ENCODE results near the gene GAS2.

The GAS2 gene

DNA sequence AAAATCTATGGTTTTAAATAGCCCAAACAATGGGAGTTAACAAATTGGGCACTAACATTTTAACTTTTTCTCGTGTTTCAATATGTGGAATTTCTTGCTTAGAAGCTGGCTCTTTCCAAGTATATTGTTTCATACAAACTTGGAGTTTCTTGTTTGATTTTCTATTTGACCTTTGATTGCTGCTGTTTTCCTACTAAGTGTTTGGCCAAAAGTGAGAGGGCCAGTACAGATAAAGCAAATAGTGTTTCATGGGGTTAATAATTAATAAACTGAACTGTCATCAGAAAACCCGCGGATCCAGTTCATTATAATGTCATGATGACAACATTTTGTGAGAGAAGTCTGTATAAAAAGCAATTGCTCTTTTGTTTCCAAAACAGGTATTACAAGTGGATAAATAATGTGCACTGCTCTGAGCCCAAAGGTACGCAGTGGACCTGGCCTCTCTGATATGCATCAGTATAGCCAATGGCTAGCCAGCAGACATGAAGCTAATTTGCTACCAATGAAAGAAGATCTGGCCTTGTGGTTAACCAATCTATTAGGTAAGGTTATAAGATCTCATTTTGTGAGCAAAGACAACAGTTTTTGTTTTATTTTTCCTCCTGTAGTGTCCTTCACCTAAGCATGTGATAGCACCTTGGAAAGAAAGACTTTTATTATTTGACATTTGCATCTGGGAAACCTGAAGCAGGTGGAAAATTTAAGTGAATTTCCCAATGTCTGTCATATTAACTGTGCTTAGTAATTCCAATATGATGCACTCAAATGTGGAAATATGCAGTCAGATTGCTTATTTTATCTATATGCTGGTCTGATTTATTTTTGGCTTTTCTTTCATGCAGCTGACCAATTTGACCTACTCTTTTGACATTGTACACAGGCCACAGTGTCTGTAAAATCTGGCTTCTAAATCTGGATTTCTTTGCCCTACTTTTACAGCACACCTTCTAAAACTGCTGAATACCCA, 8.3 kb downstream of the GAS2 start:
- DNase-seq (ENCODE audit: low spot score) = no peak

DNA sequence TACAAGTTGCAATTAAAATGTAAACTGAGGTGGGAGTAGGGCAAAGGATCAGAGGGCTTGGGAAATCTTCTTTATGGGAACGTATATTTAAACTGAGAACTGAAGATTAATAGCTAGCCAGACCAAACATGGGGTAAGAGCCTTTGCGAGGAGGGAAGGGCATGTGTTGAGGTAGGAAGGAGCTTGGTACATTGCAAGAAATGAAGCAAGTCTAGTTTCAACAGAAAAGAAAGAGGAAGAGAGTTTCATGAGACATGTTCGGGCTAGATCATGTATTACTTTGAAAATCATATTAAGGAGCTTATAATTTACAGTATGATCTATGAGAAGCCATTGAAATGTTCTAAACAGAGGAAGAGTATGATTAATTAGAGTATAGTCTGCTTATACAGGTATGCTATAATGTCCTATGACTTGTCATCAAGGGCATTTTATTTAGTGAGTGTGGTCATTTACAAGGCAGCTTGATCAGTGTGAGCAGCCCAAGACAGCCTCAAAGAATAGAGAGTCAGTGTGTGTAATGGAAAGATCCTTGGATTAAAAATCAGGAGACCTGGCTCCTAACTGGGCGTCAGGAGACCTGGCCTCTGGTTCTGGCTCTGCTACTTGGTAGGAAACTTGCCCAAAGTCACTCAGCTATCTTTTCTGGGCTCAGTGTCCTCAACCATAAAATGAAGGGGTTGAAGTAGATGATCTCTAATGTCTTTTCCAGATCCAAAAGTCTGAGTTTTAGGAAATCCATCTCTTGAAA, 10.9 kb downstream of the GAS2 start:
- DNase-seq (ENCODE audit: low spot score) = no peak

DNA sequence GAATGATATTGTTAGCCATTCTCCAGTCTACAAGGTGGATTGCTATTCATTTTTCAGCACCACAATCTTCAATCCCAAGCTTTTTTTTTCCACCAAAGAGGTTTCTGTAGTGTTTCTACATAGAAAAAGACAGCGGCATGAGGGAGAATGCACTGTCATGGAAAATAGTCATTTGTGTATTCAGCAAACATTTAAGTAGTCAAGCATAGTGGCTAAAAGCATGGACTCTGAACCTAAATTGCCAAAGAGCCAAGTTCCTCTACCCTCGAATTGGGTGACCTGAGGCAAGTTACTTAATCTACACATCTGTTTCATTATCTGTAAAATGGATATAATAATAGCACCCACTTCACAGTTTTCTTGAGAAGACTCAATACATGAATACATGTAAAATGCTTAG, 14.2 kb downstream of the GAS2 start:
- DNase-seq (ENCODE audit: low spot score) = no peak

DNA sequence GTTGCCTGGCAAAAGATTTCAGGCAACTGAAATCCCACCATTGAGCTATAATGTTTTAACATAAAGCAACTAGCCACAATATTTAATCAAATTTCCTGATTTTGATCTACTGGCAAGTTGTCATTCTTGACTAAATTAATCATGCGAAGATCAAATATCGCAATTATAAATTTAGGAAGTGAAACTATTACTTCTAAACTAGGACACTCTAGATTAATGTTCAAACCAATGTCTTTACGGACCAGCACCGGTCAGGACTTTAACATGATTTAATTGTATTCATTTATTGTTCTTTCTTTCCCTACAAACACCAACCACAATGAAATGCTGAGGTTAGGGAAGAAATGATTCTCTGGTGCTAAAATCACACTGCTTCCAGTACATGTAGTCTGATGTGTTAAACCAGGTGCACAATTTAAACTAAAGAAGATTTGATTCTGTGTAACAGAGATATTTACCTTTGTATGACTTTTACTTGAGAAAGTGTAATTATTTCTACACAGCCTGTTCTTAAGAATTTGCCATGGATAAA, 14.9 kb downstream of the GAS2 start:
- no peak for DNase-seq (ENCODE audit: low spot score)

DNA sequence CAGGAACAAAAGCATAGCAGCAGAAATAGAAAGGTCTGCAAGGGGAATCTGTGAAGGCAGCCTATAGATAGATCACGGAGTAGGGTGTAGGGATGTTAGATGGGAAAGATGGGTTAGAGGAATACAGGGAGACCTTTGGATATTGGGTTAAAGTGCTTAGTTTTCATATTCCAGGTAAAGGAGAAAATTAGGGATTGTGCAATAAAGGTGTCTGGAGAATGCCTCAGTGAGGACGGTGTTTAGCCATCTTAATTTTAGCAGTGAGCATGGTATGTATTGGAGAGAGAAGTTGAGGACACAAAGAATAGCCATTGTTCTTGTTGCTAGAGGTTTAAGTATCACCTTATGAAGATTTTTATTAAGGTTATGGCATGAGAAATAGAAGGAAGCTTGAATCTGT, 17.7 kb downstream of the GAS2 start:
- DNase-seq (ENCODE audit: low spot score) = no peak

DNA sequence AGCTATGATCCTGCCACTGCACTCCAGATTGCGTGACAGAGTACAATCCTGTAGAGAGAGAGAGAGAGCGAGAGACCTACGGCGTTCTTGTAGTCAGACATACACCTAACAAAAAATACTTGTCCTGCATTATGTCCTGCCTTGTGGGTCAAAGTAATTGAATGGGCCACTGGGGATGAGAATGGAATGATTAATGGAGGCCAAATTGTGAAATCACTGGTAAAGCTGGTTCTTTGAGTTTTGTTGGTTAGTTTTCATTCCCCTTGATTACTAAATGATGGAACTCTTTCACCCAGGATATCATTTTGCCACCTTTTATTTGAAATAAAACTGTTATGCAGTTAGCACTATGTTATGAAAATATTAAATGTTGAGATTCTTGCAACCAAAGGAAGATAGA, 18.7 kb downstream of the GAS2 start:
- no peak for DNase-seq (ENCODE audit: low spot score)

DNA sequence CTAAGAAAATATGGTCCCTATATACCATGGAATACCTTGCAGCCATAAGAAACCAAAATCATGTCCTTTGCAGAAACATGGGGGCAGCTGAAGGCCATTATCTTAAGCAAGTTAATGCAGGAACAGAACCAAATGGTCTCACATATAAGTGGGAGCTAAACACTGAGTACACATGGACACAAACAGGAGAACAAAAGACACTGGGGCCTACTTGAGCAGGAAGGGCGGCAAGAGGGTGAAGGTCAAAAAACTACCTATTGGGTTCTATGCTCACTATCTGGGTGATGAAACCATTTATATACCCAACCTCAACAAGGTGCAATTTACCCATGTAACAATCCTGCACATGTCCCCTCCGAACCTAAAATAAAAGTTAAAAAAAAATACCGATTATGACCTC, 22.5 kb downstream of the GAS2 start:
- no peak for DNase-seq (ENCODE audit: low spot score)

DNA sequence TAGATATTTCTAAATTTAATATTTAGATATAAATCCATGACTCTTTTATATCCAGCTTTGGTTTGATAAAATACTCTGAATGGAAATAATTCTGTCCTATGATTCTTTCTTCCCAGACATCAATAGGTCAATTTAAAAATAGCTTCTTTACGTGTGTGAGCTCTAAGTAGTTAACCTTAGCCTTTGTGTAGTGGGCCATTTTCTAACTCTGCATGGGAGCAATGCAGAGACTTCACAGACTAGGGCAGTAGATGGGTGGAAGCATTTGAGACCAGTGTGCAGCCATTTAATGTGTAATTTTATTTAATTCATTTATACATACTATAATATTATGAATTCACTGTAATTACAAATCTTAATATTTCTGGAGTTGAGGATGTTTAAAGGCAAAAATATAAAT, 23.8 kb downstream of the GAS2 start:
- DNase-seq (ENCODE audit: low spot score) = no peak

DNA sequence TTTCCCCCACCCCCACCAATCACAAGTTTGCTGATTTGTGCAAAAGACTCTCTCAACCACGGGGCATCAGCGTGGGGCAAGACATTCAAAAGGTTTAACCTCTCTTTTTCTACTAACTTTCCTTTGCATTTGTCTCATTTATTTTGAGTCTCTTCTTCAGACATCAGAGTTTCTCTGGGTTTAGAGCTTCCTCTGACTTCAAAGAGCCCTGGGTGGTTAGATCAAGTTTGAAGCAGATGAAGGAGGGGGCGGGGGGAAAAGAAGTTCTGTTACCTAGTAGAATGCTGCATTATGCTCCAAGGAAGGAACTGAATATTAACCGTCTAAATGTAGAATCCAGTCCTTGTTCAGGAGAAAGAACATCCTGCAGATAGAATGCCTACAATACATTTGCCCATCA, 24.5 kb downstream of the GAS2 start:
- no peak for DNase-seq (ENCODE audit: low spot score)

DNA sequence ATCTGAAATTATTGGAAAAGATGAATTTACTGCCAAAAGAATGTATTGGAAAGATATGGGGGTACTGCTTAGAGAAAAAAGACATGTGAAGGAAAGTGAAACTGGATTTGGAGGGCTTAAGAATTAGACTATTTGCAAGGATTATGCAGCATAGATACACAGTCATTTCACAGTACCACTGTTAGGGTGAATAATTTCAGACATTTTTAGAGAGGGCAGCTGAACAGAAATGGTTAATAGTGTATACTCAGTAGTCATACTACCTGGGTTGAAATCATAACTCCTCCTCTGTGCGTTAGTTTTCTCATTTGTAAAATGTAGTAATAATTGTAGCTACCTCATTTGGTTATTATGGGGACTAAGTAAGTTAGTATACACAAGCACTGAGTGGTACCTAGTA, 33.0 kb downstream of the GAS2 start:
- DNase-seq (ENCODE audit: low spot score) = no peak

DNA sequence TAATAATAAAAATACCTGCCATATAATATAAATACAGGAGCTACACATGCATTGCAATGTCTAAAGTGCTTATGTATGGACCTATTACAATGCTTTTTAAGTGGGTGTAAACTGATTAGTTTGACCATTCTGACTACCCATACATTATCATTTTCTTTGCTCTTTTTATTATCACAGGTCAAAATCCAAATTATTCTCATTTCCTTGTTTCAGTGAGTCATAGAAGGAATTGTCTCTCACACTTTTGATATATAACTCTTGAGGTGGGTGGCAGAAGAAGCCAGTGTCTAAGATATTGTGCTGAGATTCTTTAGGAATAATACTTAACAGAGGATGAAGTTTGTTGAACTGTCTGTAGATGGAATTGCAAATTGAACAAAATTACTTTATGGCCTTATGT, 35.6 kb downstream of the GAS2 start:
- no peak for DNase-seq (ENCODE audit: low spot score)

DNA sequence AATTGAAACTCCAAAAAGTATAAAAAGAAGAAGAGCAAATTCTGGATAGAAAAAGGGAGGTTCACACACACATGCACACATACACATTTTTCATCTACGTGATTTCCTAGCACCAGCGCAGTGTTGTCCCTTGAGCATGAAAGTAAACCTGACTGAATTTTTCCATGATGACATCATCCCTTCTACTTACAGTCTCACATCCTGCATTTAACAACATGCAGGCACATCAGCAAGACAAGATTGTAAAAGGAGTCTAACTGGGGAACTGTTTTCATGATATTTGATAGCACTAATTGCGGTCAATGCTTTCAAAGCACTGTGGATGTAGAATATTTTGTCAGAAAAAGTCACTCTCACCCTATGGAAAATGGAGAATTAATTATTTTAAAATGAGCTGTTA, 36.6 kb downstream of the GAS2 start:
- DNase-seq (ENCODE audit: low spot score) = no peak

DNA sequence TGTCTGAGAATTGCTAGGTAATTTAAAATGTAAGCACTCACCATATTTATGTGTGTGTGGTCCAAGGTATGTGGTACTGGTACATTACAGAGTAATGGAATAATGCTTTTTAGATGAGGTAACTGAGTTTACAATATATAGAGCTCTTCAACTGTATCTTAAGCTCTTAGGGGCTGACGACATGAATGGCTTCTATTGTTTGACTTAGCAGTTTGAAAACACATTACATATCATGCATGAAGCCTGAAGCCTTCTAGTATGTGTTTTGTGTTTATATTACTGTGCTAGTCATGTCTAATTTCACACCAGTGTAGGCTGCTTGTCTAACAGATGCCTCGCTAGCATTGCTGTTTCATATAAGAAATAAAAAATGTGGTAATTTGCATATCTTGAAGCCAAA, 37.2 kb downstream of the GAS2 start:
- no peak for DNase-seq (ENCODE audit: low spot score)

DNA sequence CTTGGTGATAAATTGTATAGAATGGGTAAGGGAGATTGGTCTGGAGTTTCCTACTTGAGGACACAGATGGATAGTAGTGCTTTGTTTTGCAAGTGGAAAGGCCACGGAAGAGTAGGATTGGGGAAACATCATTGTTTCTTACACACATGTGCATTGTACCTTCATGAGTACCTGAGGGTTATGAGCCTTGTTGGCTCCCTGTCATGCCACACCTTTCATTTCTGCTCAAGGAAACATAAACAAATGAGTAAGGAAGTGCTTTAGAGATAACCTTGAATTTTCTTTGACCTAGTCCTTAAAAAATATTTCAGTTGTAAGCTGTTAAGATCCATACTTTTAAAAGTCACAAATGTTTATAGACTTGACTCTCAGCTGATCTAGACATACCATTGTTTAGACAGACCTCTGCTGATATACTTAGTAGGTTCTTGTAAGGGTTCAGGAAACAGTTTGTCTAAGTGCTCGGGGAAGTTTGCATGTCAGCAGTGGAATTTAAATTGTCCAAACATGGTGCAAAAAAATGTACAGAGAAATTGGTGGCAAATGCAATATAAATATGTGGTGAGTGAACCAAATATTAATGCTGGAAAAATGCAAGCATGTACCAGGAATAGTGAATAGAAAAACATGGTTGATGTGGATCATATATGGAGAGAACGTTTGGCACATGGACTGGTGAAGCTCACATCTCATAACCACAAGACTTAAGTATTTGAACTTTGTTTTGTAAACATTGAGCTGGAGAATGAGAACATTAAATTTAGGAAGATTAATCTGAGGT, 40.9 kb downstream of the GAS2 start:
- DNase-seq (ENCODE audit: low spot score) = no peak

DNA sequence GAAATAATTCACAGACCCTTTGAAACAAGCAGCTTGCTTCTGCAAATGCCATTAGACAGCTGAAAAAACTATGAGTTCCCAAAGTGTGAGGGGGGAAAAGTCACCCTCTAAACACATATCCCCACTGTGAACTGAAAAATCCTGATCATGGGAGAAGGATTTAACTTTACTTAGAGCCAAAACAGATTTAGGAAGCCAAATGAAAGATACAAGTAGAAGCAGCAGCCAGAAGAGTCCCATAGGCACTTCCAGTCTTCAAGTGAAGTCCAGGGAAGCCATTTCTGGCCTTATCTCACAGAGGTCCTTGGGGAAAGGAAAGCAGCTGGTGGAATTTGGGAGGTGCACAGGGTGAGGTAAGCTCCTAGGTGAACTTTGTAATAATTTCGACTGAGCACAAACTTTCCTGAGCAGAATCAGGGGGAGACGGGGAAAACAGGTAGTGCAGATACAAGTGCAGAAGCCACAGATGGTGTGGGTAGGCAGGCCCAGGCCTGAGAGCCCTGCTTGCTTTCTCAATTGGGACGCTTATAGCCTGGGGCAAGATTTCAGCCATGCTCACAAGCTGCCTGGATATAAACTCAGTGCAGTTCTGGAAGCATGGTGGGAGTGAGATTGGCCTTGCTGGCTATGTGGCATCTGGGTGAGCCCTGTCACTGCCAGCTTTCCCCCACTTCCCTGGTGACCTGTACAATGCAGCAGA, 44.8 kb downstream of the GAS2 start:
- DNase-seq (ENCODE audit: low spot score) = no peak

DNA sequence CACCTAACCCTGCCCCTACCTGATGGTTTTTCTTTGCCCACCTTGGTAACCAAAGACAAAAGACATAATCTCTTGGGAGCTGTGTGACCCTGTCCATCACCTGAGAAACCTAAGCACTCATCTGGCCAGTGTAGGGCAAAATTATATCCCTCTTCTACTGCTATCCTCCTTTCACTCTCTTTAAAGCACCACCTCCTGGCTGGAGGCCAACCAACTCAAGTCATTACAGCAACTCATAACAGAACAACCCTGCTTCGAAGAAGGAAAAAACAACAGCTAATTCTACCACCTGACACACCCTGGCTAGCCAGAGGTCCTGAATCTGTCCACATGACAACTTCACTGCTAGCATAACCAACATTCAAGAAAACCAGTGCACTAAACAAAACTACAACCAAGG, 45.5 kb downstream of the GAS2 start:
- DNase-seq (ENCODE audit: low spot score) = no peak

DNA sequence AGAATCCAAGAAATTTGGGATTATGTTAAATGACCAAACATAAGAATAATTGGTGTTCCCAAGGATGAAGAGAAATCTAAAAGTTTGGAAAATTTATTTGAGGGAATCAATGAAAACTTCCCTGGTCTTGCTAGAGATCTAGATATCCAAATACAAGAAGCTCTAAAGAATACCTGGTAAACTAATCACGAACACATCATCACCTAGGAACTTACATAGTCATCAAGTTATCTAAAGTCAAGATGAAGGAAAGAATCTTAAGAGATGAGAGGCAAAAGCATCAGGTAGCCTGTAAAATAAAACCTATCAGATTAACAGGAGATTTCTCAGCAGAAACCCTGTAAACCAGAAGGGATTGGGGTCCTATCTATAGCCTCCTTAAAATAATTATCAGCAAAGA, 46.9 kb downstream of the GAS2 start:
- no peak for DNase-seq (ENCODE audit: low spot score)

DNA sequence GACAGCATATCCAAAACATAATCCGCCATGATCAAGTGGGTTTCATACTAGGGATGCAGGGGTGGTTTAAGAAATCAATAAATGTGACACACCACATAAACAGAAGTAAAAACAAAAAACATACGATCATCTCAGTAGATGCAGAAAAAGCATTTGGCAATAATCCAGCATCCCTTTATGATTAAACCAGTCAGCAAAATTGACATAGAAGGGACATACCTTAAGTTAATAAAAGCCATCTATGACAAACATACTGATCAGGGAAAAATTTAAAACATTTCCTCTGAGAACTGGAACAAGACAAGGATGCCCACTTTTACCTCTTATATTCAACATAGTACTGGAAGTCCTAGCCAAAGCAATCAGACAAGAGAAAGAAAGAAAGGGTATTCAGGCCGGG, 49.6 kb downstream of the GAS2 start:
- DNase-seq (ENCODE audit: low spot score) = no peak

DNA sequence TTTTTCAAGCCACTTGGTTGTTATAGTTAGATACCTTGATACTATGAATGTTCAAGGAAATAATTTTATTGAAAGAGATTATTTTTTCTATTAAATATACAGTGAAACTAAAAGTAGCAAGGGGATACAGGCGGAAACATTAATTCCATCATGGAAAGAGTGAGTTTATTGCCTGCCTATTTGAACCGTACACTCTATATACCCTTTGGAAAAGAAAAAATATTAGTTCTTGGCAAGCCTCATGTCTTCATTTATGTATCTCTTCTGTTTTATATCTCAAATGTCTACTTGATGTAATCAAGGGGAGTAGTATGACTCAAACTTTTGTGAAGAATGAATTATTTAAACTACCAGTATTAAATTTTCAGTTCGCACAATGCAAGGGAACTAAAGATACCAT, 54.0 kb downstream of the GAS2 start:
- DNase-seq (ENCODE audit: low spot score) = no peak

DNA sequence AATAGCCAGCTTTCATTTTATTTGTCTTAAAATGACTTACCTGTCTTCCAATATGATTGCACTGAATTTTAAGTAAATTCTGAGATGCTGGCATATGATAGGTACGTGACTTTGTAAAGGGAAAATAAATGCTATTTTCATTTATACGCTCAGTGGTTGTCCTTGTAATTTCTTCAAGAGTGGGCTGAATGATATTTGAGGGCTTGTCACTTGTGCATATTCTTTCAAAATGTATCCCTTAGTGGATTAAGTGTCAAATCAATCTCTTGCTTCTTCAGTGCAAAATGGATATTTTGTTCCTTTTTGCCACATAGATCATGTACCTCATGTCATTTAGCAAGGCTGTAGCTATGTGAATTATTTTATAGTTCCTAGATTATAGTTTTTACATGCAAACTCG, 56.9 kb downstream of the GAS2 start:
- no peak for DNase-seq (ENCODE audit: low spot score)

DNA sequence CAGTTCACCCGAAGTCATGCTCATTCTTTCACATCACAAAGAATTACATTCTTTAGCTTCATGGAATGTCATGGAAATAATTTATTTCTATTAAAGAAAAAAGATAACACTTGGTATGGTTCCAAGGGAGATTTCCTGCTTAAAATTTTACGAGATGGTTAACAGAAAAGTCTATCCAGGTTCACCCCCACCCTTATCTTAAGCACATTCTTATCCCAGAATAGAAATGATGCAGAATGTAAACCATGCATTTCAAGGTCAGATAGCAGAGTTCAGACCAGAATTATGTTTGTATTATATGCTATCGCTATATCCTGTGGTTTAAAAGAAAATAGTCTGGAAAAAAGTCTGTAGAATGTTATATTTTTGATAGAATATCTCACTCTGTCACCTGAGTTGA, 58.7 kb downstream of the GAS2 start:
- DNase-seq (ENCODE audit: low spot score) = no peak
